ENCODE measurements around the gene SMIM43.
A peak's percentile ranks its signal among the peaks of the same experiment; 100 is the strongest.
"Not testable (repeated sequence)": the region's sequence is repeated elsewhere in the genome, so short reads cannot be mapped to it uniquely, and the experiment has no call there.

SMIM43 gene

DNA sequence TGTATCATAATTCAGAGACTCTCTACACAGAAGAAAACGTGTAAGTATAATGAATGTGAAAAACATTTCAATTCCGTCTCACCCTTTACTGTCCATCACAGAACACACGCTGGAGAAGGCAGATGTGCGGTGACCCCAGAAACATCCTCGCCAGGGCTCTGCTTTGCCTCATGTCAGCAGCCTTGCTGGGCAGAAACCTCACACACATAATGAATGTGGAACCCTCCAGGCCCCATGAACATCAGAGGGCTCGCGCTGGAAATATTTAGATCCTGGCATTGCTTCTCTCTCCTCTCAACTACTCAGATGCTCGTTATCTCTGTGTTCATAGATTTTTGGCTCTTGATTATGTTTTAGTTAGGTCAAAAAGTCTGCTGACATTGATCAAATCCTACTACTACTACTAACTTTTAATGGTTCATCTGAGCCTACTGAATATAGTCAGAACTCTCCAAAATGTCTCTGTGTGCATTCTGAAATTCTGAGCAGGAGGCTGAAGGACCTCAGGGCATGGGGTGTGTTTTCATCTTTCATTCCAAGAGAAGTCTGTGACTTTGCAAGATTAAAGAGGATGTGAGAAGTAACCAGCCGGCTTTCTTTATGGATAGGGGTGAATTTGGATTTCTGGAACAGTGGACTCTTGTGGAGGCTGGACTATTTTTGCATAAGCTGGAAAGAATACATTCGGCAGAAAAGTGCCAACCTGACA lies 27.0 kb downstream of the SMIM43 start:
- Histone ChIP-seq H3K4me3 (ENCODE audit: severe bottlenecking) (no peak overlapping the region), H3K9me3 (ENCODE audit: severe bottlenecking) (no peaks in the 10 kb centered on the region), H3K27ac (ENCODE audit: poor library complexity, severe bottlenecking) (no peak overlapping the region), H3K36me3 (ENCODE audit: low read depth) (no peaks in the 10 kb centered on the region; the same call in 1 of the 2 replicates), H3K4me1 (ENCODE audit: insufficient read depth, poor library complexity, severe bottlenecking) (no peaks in the 10 kb centered on the region), H3K27me3 (ENCODE audit: insufficient read depth, poor library complexity, severe bottlenecking) (no peaks in the 10 kb centered on the region)
- ATAC-seq (ENCODE audit: low read depth) = no peak
- TF ChIP-seq CTCF (IDR thresholded peaks at IDR 0.05; ENCODE audit: poor library complexity, severe bottlenecking) = no peak
- no peak for DNase-seq (ENCODE audit: low spot score)

DNA sequence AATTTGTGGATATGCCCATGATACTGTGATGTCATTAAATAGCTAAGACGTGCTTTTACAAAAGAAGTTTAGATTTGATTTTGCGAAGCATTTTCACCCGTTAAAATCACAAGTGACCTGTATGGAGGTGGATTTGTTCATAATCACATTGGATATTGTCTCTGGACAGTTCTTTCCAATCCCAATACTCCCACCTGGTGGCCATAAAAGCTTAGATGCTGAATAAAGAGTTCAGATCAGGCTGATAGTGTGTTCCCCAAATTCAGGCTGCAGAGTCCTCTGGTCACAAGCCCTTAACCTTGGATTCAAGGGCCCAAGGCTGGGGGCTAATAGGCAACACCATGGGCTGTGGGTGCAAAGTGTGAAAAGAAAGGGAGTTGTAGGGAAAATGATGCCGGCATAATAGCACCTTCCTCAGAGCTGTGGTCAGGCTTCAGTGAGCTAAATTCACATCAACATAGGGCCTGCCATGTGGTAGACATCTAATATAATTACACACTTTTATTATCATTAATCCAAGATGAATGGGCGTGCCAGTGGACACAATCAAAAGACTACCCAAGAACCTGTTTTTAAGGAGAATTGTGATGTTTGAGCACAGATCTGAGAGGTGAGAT lies 28.1 kb downstream of the SMIM43 start:
- peak; percentile 78 for TF ChIP-seq CTCF (IDR thresholded peaks at IDR 0.05; ENCODE audit: poor library complexity, severe bottlenecking)
- Histone ChIP-seq H3K4me3 (ENCODE audit: severe bottlenecking) (no peak overlapping the region), H3K36me3 (ENCODE audit: low read depth) (no peaks in the 10 kb centered on the region; the same call in 1 of the 2 replicates), H3K9me3 (ENCODE audit: severe bottlenecking) (no peaks in the 10 kb centered on the region), H3K27ac (ENCODE audit: poor library complexity, severe bottlenecking) (no peak overlapping the region), H3K27me3 (ENCODE audit: insufficient read depth, poor library complexity, severe bottlenecking) (no peaks in the 10 kb centered on the region), H3K4me1 (ENCODE audit: insufficient read depth, poor library complexity, severe bottlenecking) (no peaks in the 10 kb centered on the region)
- DNase-seq (ENCODE audit: low spot score) = no peak
- ATAC-seq (ENCODE audit: low read depth) = peak; percentile 90

GRCh38 chr4:121734571-121734970 lies 30.4 kb downstream of the SMIM43 start:
- ATAC-seq (ENCODE audit: low read depth) (no peak), DNase-seq (ENCODE audit: low spot score) (no peak)
- Histone ChIP-seq H3K4me3 (ENCODE audit: severe bottlenecking) (no peak overlapping the region), H3K27me3 (ENCODE audit: insufficient read depth, poor library complexity, severe bottlenecking) (no peaks in the 10 kb centered on the region), H3K4me1 (ENCODE audit: insufficient read depth, poor library complexity, severe bottlenecking) (no peaks in the 10 kb centered on the region), H3K36me3 (ENCODE audit: low read depth) (no peaks in the 10 kb centered on the region; the same call in 1 of the 2 replicates), H3K9me3 (ENCODE audit: severe bottlenecking) (no peaks in the 10 kb centered on the region), H3K27ac (ENCODE audit: poor library complexity, severe bottlenecking) (no peak overlapping the region)
- no peak for TF ChIP-seq CTCF (IDR thresholded peaks at IDR 0.05; ENCODE audit: poor library complexity, severe bottlenecking)

- no peak overlapping the region for H3K27ac ChIP-seq (ENCODE audit: poor library complexity, severe bottlenecking)
- peaks cover 3% of the 10 kb centered on the region for H3K4me1 ChIP-seq (ENCODE audit: insufficient read depth, poor library complexity, severe bottlenecking)
- ATAC-seq (ENCODE audit: low read depth) (no peak), DNase-seq (ENCODE audit: low spot score) (no peak)
- H3K4me3 ChIP-seq (ENCODE audit: severe bottlenecking) = no peak overlapping the region
- no peaks in the 10 kb centered on the region; the same call in 1 of the 2 replicates for H3K36me3 ChIP-seq (ENCODE audit: low read depth)
- H3K27me3 ChIP-seq (ENCODE audit: insufficient read depth, poor library complexity, severe bottlenecking) = no peaks in the 10 kb centered on the region
- no peak for TF ChIP-seq CTCF (IDR thresholded peaks at IDR 0.05; ENCODE audit: poor library complexity, severe bottlenecking)
- no peaks in the 10 kb centered on the region for H3K9me3 ChIP-seq (ENCODE audit: severe bottlenecking)
Measured at GRCh38 chr4:121733942-121734341, 31.0 kb downstream of the SMIM43 start.

DNA sequence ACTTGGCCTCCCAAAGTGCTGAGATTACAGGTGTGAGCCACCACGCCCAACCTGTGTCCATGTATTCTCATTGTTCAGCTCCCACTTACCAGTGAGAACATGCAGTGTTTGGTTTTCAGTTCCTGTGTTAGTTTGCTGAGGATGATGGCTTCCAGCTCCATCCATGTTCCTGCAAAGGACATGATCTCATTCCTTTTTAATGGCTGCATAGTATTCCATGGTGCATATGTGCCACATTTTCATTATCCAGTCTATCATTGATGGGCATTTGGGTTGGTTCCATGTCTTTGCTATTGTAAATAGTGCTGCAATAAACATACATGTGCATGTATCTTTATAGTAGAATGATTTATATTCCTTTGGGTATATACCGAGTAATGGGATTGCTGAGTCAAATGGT lies 35.2 kb downstream of the SMIM43 start:
- not testable (repeated sequence) for ATAC-seq (ENCODE audit: low read depth); H3K36me3 ChIP-seq (ENCODE audit: low read depth); H3K27me3 ChIP-seq (ENCODE audit: insufficient read depth, poor library complexity, severe bottlenecking); H3K9me3 ChIP-seq (ENCODE audit: severe bottlenecking); DNase-seq (ENCODE audit: low spot score); H3K4me3 ChIP-seq (ENCODE audit: severe bottlenecking)
- peak overlapping the region; percentile 93 for H3K27ac ChIP-seq (ENCODE audit: poor library complexity, severe bottlenecking)
- H3K4me1 ChIP-seq (ENCODE audit: insufficient read depth, poor library complexity, severe bottlenecking) = peaks cover 15% of the 10 kb centered on the region

Data from RWPE2 (cell line).